ENCODE data around the gene GDF10. TPM values are rescaled to one million over a fixed set of nuclear protein-coding genes. Genes with fewer than 3 reads are reported as not detected.

GDF10 gene
- polyA plus RNA-seq, 1 donor (not counting 4 experiments of a cell fraction or from before 2014, with no cell fraction given) = not detected

GRCh38 chr10:47259466-47259865 is 40.5 kb upstream of the GDF10 start:
- no peak overlapping the region for H3K4me2 ChIP-seq (ENCODE audit: control insufficient read depth, extremely low read depth, insufficient read depth, low read depth, low read length)
- H3K4me3 ChIP-seq (ENCODE audit: control insufficient read depth in 2 of 3, extremely low read depth in 1 of 3, insufficient read depth in 2 of 3, low read depth in 1 of 3, low read length in 3 of 3) = no peak overlapping the region
- H3K27me3 ChIP-seq (ENCODE audit: control insufficient read depth, extremely low read depth, insufficient read depth, low read length) = peaks cover 13% of the 10 kb centered on the region
- dilution Hi-C loops (cut with MboI; ENCODE audit: extremely low pct_ligation_motif_present, low sequenced_read_pairs) = no loop called here
- no peaks in the 10 kb centered on the region for H3K4me1 ChIP-seq (ENCODE audit: control insufficient read depth, extremely low read depth, insufficient read depth, low read length)
- H3K79me2 ChIP-seq (ENCODE audit: control insufficient read depth, insufficient read depth, low read length) = no peaks in the 10 kb centered on the region
- no peak overlapping the region for H3K9ac ChIP-seq (ENCODE audit: control insufficient read depth, extremely low read depth, insufficient read depth, low read length)
- DNase-seq (ENCODE audit: low read depth, low spot score) (no peak), FAIRE-seq (no peak)
- no peaks in the 10 kb centered on the region for H3K36me3 ChIP-seq (ENCODE audit: control insufficient read depth in 2 of 2, extremely low read depth in 1 of 2, insufficient read depth in 2 of 2, low read length in 2 of 2)
- no peak overlapping the region for H2AFZ ChIP-seq (ENCODE audit: control insufficient read depth, low read length)
- no peak overlapping the region for H3K27ac ChIP-seq (ENCODE audit: control insufficient read depth, insufficient read depth, low read length)
- no peaks in the 10 kb centered on the region for H3K9me3 ChIP-seq (ENCODE audit: control insufficient read depth, low read depth, low read length)
- no peaks in the 10 kb centered on the region for H3K9me1 ChIP-seq (ENCODE audit: control insufficient read depth, extremely low read depth, insufficient read depth, low read length)
- no peaks in the 10 kb centered on the region for H4K20me1 ChIP-seq (ENCODE audit: control insufficient read depth, extremely low read depth, insufficient read depth, low read length)
- TF ChIP-seq EZH2 (IDR thresholded peaks at IDR 0.05; ENCODE audit: low read length) = no peak
- TF ChIP-seq, protein P1, sequence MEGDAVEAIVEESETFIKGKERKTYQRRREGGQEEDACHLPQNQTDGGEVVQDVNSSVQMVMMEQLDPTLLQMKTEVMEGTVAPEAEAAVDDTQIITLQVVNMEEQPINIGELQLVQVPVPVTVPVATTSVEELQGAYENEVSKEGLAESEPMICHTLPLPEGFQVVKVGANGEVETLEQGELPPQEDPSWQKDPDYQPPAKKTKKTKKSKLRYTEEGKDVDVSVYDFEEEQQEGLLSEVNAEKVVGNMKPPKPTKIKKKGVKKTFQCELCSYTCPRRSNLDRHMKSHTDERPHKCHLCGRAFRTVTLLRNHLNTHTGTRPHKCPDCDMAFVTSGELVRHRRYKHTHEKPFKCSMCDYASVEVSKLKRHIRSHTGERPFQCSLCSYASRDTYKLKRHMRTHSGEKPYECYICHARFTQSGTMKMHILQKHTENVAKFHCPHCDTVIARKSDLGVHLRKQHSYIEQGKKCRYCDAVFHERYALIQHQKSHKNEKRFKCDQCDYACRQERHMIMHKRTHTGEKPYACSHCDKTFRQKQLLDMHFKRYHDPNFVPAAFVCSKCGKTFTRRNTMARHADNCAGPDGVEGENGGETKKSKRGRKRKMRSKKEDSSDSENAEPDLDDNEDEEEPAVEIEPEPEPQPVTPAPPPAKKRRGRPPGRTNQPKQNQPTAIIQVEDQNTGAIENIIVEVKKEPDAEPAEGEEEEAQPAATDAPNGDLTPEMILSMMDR (optimal IDR thresholded peaks at IDR 0.05 in 1 of 3, IDR thresholded peaks at IDR 0.05 in 1 of 3, conservative IDR thresholded peaks at IDR 0.05 in 1 of 3; ENCODE audit: extremely low read depth in 1 of 3, insufficient read depth in 2 of 3, low read length in 3 of 3) = no peak

DNA sequence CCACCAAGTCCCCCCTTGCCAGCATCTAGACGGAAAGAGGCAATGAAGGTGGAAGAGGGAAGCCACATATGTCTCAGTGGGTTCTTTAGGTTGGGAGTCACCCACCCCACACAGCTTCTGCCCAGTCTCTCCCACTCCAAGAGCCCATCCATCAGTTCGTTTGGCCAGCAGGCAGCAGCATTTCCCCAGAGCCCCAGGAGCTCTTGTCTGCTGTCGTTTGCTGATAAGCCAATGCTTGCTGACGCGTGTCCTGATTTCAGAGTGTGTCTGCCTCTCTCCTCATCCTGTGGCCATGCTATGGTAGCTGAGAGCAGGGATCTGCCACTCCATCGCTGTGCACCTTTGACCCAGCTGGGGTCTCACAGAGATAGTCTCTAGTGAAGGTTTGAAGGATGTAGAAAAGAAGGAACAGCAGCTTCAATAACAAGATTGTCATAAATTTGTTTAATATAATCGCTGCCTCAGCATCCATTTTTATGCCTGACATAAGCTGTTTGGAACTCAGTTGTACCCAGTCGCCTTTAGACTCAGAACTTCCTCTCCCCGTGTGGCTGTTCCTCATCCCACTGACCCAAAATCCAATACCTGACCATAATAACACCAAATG is 39.4 kb upstream of the GDF10 start:
- no peak overlapping the region for H3K4me2 ChIP-seq (ENCODE audit: control insufficient read depth, extremely low read depth, insufficient read depth, low read depth, low read length)
- H3K9me3 ChIP-seq (ENCODE audit: control insufficient read depth, low read depth, low read length) = no peaks in the 10 kb centered on the region
- FAIRE-seq = no peak
- no peaks in the 10 kb centered on the region for H3K79me2 ChIP-seq (ENCODE audit: control insufficient read depth, insufficient read depth, low read length)
- peaks cover 13% of the 10 kb centered on the region for H3K27me3 ChIP-seq (ENCODE audit: control insufficient read depth, extremely low read depth, insufficient read depth, low read length)
- no peaks in the 10 kb centered on the region for H4K20me1 ChIP-seq (ENCODE audit: control insufficient read depth, extremely low read depth, insufficient read depth, low read length)
- no peak overlapping the region for H2AFZ ChIP-seq (ENCODE audit: control insufficient read depth, low read length)
- H3K4me3 ChIP-seq (ENCODE audit: control insufficient read depth in 2 of 3, extremely low read depth in 1 of 3, insufficient read depth in 2 of 3, low read depth in 1 of 3, low read length in 3 of 3) = no peak overlapping the region
- no peak for DNase-seq (ENCODE audit: low read depth, low spot score)
- TF ChIP-seq, protein P1 (optimal IDR thresholded peaks at IDR 0.05 in 1 of 3, IDR thresholded peaks at IDR 0.05 in 1 of 3, conservative IDR thresholded peaks at IDR 0.05 in 1 of 3; ENCODE audit: extremely low read depth in 1 of 3, insufficient read depth in 2 of 3, low read length in 3 of 3) = no peak
- TF ChIP-seq EZH2 (IDR thresholded peaks at IDR 0.05; ENCODE audit: low read length) = no peak
- no peak overlapping the region for H3K27ac ChIP-seq (ENCODE audit: control insufficient read depth, insufficient read depth, low read length)
- no peaks in the 10 kb centered on the region for H3K9me1 ChIP-seq (ENCODE audit: control insufficient read depth, extremely low read depth, insufficient read depth, low read length)
- no peaks in the 10 kb centered on the region for H3K36me3 ChIP-seq (ENCODE audit: control insufficient read depth in 2 of 2, extremely low read depth in 1 of 2, insufficient read depth in 2 of 2, low read length in 2 of 2)
- no peaks in the 10 kb centered on the region for H3K4me1 ChIP-seq (ENCODE audit: control insufficient read depth, extremely low read depth, insufficient read depth, low read length)
- no peak overlapping the region for H3K9ac ChIP-seq (ENCODE audit: control insufficient read depth, extremely low read depth, insufficient read depth, low read length)
- dilution Hi-C loops (cut with MboI; ENCODE audit: extremely low pct_ligation_motif_present, low sequenced_read_pairs) = no loop called here

All from keratinocyte (primary cell).